Stimulated activated CD8-positive, alpha-beta memory T cell treated with anti-CD3 and anti-CD28 coated beads, Interleukin-15, amount 100 ng/mL, for 48 hours (primary cell): ENCODE measurements around the gene HOXA4.

Experiments
- DNase-seq, 2 donors: peaks; one replicate each; pipeline ENCODE4 v3.0.0-alpha.2; 2020; ENCODE audit warnings: low read depth in 2 of 2

Gene HOXA4

DNA sequence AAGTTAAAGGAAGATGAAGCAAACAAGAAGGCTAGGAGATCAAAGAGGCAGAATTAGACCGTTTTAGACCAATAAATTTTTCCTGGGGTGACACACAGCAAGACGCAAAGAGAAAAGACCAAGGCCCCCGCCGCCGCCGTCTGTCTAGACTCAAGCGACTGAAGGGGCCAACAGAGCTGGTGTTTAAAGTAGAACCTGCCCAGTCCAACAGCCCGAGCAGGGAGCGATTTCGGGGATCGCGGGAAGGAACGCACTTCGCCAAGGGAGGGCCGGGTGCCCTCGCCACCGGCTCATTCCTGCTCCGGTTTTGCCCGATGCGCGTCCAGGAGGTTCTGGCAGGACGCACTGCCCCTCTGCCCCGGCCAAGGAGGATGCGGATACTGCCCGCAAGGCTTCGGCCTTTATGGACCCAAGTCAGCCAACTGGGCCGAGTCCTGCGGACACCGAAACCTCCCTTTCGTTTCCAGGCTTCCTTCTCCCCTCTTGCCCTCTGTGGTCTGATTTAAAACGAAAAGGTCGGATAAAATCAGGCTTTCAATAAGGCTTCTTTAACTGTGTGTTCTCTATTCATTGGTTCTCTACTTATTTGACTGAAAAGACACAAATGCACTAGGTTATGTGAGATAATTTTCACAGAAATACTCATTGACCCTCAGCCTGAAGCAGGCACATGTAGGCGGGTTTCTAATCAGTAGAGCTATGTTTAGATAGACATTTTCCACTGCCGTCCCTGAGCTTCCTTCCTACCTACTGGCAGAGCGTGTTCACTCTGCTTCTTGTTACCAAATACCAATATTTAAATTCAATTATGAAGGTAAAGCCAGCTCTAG lies 28.1 kb upstream of the HOXA4 start:
- DNase-seq = no peak

DNA sequence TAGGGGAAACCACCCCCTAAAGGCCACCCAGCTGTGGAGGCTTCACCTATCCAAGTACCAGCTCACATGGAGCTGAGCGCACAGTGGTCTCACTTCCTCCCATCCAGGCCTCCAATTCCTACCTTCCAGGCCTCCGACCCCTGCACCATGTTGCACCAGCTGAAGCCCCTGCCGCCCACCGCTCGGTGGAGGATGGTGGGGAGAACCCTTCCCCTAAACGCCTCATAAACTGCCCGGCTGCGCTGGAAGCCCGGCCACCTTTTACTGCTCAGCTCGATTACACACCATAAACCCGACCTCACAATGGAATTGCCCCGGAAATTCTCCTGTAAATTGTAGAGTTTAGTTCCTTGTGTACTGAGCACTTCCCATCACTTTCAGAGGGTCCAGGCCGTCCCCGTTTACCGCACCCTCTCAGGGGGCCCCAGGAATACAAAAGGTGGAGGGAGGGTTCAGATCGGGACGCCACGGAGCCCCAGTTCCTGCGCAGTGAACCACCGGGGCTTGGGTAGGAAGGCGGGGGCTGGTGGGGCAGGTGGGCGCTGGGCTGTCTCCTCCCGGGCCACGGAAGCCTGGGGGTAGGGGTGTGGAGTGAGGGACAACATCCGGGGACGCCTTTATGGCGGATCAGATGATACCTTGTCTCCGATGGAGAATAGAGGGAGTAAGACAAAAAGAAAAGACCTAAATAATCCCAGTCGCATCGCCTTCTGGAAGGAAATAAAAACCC lies 27.3 kb upstream of the HOXA4 start:
- DNase-seq = no peak

DNA sequence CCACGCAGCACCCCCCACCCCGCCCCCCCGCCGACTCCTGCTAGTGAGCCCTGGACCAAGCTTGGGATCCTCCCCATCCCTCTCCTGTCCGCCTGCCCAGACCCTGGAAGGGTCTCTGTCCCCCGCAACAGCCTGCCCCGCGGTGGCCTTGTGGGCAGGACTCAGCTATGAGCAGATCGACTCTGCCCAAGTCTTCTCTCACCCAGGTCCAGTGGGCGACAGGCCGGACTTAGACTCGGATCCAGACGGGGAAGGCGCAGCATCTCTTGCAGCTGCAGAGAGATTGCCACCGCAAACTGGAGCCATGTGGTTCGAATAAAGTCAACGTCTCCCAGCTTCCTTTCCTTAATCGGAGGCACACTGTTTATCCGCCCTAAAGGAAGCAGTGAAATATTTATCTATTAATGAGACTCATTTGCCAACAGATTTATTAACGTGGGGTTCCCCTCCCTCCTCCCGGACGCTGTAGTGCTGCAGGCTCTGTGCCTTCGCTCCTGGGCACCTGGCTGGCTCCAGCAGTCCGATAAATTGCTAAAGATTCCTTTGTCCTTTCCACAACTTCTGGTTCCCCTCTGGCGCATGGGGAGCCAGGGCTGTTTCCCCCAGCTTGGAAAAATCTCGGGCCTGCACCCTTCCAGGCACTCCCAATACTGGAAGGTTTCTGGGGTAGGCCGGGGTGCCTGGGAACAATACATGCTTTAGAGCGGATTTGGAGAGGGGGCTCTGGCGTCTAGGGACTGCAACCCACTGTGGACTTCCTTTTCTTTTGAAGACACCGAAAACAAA lies 26.6 kb upstream of the HOXA4 start:
- DNase-seq = no peak

DNA sequence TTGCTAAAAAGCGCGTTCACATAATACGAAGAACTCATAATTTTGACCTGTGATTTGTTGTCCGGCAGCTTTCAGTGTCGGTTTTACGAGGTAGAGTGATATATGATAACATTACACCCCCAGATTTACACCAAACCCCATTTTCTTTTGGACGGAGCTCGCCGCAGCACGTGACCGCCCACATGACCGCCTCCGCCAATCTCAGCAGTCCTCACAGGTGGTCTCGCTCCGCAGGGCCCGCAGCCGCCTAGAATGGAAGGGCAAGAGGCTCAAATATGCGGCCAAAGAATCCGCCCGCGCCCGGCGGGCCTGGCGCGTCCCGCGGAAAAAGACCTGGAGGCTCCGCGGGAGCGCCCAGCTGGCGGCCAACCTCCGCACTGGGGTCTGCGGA lies 25.9 kb upstream of the HOXA4 start, which contains the start of gene HOXA7:
Gene HOXA7 (minus strand): TSS at position 168 of the 391 bp plus-strand sequence. CDS start 130 bp downstream, at position 38.
- no peak for DNase-seq

DNA sequence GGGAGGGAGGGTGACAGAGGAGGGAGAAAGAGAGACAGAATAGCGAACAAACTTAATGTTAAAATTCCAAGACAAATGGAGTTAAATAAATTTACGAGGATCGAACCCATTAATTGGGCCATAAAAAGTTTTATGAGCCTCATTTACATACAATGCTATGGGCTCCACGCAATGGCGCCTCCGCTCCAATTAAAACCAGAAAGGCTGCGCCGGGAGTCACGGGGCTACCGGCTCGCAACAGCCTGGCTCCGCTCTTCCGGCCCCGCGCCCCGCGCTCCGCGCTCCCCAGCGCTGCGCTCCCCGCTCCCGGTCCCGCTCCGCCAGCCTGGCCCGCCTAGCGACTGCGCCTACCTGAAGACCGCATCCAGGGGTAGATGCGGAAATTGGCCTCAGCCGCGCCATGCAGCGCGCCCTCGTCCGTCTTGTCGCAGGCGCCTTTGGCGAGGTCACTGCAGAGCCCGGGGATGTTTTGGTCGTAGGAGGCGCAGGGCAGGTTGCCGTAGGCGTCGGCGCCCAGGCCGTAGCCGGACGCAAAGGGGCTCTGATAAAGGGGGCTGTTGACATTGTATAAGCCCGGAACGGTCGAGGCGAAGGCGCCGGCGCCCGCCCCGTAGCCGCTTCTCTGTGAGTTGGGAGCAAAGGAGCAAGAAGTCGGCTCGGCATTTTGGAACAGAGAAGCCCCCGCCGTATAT lies 25.4 kb upstream of the HOXA4 start:
- no peak for DNase-seq

DNA sequence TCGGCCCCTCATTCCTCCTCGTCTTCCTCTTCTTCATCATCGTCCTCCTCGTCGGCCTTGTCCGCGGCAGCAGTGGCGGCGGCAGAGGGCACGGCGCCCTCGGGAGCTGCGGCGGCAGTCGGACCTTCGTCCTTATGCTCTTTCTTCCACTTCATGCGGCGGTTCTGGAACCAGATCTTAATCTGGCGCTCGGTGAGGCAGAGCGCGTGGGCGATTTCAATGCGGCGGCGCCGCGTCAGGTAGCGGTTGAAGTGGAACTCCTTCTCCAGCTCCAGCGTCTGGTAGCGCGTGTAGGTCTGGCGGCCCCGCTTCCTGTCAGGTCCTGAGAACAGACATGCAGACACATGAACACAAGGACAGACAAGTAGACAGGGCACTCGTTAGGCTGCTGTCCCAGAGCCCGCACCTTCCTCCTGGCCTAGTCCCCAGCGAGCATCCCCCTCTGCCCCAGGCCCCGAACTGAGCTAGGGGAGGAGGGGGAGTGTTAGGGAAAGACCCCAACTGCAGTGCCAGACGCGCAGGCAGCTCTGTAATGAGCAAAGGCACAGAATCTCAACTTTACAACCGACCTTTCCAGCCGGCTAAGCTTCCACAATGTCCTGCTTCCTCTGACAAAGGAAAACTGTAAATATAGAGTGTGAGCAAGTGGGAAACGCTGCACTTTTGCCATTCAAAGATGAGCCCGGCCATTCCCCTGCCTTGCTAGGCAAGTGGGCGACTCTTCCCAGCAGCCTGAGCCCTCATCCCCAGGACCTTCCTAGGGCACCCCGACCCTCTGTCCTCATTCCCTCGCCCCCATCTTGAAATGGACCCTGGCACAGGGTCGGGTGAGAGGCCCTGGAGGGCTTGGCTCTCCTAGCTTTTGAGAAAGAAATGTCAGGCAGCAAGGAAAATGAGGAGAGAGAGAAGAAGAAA lies 24.6 kb upstream of the HOXA4 start:
- DNase-seq = no peak

DNA sequence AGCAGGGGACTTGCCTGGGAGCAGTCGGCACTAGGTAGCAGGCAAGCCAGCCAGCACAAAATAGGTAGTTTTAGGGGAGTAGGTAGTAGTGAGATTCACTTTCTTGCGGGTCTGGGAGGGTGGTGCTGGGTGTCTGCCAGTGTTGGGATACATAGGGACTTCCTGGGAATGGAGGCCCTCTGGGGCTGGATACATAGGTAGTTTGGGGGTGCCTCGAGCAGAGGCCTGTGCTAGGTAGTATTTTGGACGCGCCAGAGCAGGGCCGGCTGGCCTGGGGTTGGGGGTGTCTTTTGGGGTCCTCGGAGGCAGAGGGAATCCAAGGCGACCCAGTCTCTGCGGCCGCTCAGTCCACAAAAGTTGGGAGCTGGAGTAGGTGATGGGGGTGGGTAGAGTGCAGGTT lies 23.8 kb upstream of the HOXA4 start:
- DNase-seq = no peak

DNA sequence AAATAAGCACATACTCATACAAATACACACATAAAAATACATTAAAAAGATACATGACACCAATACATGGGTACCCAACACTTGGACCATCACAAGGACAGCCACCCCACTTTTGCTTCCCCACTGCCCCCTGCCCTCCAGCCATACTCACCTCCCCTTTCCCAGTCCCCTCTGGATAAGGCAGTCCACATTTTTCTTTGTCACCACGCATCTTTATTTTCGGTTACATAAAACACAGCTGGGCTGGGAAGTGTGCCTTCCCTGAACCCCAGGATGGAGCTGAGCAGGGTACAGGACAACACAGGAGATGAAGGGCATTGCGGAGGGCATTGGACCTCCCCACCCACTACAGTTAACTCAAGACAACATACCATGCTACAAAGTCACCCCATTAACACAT lies 23.0 kb upstream of the HOXA4 start:
- no peak for DNase-seq

DNA sequence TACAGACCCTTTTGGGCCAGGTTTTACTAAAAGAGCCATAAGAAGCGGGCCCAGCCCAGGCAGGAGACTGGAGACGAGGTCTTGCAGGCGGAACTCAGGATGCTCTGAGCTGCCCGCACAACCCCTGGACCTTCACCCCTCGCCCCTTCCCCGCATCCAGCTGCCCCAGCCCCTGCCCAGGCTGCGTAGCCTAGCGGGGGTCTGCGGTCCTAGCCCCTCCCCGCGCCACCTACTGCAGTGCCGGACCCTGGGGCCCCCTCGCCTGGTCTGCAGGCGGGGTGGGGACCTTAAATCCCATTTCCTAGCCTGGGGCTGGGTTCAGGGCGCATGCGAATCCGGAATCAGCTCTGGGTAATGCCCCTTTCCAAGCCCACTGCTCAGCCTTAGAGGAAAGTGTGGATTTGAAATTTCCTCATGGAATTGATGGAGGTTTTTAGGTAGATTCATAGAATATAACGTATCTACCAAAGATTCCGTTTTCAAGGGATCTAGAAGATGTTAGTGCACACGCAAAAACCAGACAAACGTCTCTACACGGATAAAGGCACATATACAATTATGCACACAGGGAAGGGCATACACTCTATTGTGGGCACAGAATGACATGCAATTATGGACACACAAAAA lies 22.4 kb upstream of the HOXA4 start:
- DNase-seq = no peak

DNA sequence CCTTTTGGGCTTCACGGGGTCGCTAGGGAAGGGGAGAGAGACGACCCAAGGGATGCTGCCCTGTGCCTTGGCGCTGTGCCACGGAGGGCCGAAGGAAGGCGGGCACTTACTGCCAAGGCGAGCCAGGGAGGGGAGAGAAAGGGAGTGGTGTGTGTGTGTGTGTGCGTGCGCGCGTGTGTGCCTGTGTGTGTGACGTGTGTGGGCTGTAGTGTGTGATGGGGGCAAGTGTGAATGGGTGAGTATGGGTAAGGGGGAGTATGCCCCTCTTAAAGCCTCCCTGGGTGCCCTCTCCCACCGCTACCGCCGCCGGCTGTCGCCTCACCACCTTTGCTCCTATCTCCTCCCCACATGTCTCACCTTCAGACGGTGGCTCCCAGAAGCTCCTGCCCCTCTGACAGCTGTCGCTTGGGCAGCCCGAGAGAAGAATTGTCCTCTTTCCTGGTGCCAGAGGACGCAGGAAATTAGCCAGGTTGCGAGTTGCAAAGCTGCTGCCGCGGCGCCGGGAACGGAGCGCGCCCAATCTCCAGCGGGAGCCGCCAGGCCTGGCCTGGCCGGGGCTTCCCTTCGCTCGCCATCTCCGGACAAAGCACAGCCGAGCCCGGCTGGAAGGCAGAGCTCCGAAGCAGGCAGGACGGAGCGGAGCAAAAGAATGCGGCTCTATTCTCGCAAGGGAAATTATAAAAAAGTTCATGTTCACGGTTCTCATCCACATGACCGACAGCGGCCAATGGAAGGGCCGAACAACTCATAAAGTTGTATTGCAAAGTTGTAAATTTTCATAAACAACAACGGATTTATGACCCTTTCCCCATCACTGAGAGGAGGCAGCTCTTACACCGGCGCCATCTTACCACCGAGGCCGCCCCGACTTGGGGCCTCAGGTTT lies 21.6 kb upstream of the HOXA4 start, which contains the start of gene HOXA3:
Gene HOXA3 (minus strand): TSS at position 653 of the 885 bp plus-strand sequence. CDS start 41,943 bp downstream, outside the sequence.
- DNase-seq = no peak

DNA sequence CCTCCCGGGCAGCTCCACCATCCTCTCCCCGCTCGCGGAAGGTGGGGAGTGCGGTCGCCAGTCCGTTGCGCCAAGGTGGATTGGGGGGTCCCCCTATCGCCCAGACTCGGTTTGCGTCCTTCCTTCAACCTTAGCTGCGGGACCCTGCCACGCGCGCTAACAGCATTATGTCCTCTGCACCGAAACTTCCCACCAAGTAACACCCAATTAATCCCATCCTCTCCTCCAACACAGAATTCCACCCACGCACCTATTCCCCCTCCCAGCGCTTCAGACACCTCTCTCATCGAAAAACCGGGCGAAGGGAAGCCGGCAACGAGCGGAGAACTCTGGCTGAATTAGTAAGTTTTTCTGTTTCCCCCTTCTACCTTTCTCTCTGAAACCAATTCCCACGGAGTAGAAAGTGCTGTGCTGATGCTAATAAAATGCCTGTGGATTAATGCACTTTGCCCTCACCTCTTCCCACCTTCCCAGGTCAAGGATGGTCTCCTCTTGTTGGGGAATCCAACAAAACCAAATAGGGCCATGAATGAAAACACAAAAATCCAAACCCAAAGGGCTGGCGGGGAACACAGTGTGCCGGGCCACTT lies 20.9 kb upstream of the HOXA4 start:
- DNase-seq = no peak

DNA sequence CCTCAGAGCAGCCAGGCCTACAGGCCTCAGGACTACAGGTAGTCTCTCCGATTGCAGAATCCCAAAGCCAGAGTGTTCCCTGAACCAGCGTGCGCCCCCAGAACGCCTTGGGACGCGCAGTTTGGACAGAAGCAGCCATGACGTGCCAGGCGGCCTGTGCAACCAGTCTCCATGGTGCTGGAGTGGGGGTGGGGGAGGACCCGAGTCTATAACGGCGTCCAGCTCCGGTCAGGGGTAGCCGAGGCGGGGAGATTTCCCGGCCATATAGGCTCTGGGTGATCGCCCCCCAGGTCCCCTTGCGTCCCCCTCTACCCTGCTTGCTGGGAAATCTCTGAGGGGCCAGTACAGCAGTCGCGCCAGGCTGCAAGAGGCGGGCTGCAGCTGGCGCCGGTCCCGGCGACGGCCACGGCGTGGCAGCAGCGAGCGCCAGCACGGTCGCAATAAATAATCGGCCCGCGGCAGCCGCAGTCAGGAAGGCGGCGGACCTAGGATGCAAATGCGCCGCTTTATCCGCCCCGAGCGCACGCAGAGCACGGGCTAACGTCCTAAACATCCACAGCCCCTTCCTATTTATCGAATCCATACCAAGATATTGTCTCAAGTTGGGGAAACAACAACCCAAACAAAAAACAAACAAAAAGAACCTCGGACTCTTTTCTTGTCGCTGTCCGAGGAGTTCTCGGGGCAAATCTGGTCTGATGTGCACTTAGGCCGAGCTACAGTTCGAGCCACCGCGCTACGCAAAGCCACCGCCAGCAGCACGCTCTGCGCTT lies 20.2 kb upstream of the HOXA4 start:
- peak; percentile 45 to 55 for DNase-seq

DNA sequence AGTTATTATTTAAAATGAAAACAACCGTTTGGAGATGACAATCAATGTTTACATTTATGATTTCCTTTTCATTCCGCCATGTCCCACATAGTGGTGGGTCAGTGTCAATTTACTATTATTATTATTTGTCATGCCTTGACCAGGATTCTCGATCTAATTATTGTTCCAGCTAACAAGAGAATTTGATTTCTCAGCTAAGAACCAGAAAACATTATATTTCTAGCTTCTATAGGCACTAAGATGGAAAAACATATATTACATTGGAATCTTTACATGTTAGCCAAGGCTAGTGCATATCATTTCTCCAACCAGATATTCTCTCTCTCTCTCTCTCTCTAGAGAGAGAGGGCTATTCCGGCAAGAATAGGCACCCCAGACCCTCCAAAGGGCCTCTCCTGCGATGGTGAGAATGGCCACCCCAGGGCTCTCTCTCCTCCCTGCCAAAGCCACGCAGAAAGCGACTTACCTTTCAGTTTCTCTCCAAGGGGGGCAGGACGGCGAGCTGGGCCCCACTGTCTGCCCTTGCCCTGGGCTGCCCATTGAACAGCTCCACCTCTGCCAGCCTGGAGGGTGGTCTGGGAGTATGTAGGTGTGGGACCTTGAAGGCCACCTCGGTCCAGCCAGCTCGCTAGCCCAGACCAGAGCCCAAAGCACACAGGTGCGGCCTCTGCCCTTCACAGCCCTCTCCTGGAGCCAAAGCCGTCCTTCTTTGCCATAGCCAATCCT lies 19.4 kb upstream of the HOXA4 start:
- no peak for DNase-seq

DNA sequence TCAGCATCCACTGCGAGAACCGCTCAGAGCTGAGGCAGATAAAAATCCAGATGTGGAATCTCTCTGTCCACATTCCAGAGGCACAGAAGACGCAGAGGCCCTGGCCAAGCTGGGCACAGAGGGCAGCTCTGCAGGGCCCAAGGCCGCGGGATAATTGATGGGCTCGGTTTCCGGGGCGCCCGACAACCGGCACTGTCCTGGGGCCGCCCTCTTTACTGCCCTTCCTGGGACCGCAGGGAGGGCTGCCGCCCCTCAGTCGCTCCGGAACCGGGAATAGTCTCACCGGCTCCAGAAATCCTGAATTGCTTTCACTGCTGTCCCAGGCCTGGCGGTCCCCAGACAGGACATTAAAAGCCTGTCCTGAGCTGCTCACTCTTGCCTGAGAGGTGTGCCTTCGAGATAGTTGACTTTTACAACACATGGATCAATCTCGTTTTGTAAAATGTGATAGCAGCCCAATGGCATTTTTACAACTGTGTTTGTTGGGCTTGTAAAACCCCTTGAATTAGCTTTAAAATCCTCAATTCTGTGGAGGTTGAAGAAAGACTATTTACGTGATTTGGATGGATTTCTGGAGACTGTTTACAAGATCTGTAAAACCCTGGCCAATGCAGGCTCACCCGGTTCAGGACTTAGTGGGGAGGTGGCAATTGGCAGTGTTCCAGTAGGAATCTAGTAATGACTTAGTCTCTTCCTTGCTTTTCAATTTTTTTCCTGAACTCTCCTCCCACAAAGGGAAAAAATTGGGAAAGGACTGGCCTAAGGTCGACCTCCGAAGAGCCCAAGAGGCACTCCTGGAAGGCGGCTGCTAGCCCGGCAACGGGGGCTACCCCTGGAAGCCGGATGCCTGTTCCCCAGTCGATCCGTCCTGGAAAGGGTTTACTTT lies 18.4 kb upstream of the HOXA4 start:
- no peak for DNase-seq

DNA sequence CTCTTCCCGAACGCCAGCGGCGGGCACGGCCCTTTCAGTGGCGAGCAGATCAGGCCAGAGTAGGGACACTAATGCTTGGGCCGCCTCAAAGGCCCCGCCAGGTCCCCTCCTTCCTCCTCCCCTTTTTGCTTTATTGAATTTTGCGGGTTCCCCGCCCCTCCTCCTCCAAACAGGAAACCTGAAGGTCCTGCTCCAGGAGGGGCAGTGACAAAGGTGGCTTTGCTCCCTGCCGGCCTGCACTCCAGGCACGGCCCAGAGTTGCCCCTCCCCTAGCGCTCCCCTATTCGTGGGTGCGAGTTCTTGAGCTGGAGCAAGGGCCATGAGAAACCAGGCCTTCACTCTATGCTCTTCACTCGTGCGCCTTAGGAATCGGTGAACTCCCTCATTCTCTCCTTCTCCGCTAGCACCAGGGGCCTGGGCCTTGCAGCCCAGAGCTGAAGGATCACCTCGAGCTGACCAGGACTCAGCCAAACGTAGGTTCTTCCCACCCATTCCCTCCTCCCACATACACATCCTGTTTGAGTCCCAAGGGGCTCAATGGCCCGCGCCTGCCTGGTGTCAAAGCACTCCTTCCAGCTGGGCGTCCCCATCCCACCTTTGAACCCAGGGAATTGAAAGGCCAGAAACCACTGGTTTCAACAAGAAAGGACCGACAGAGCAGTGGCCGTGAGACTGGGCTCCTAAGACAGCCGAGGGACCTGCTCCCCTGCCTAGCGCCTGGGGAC lies 17.6 kb upstream of the HOXA4 start:
- no peak for DNase-seq
